SW480 (cell line): ENCODE results near the gene SOX4.
"Not testable (repeated sequence)": the region's sequence is repeated elsewhere in the genome, so short reads cannot be mapped to it uniquely, and the experiment has no call there.

Experiments used
- DNase-seq: peaks from one replicate; pipeline ENCODE4 v3.0.0-alpha.2; 2016; ENCODE audit warnings: low spot score

SOX4 gene

DNA sequence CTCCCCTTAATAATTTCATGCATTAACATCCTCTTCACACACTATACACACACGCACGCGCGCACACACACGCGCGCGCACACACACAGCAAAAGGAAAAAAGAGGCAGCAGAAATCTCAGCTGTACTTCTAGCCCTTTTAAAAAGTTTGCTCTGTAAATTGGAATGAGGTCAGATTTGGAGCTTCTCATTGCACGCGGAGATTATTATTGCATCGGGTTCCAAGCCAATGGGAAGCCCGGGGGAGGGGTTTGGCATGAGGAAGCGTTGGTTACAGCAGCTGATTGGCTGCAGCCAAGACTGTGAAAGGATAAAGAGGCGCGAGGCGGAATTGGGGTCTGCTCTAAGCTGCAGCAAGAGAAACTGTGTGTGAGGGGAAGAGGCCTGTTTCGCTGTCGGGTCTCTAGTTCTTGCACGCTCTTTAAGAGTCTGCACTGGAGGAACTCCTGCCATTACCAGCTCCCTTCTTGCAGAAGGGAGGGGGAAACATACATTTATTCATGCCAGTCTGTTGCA is at the start of gene SOX4:
Gene SOX4, plus strand, starts transcription at position 340 of the 515 bp plus-strand sequence. CDS start 784 bp downstream, outside the sequence.
- peak; percentile 95 for DNase-seq

DNA sequence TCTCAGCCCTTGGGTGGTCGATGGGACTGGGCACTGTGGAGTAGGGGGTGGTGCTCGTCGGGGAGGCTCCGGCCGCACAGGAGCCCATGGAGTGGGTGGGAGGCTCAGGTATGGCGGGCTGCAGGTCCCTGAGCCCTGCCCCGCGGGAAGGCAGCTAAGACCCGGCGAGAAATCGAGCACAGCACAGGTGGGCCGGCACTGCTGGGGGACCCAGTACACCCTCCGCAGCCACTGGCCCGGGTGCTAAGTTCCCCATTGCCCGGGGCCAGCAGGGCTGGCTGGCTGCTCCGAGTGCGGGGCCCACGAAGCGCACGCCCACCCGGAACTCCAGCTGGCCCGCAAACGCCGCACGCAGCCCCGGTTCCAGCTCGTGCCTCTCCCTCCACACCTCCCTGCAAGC is 41.3 kb upstream of the SOX4 start:
- not testable (repeated sequence) for DNase-seq

- no peak for DNase-seq
These were observed 39.3 kb upstream of the SOX4 start for GRCh38 chr6:21554286-21554685.

- no peak for DNase-seq
These were observed 38.4 kb upstream of the SOX4 start for GRCh38 chr6:21555197-21555596.

DNA sequence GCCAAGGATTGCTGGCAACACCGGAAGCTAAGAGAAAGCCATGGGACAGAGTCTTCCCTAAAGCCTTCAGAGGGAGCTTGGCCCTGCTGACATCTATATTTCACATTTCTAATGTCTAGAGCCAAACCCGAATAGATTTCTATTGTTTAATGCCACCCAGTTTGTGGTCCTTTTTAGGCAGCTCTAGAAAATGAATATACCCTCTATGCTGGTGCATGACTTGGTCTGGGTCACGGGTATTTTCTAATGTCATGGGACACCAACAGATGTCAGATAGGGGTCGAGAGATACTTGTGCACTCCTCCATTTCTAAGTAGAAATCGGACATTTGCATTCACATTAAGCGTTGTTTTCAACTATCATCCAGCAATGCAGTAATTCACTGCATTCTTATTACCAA is 37.0 kb upstream of the SOX4 start:
- no peak for DNase-seq

DNA sequence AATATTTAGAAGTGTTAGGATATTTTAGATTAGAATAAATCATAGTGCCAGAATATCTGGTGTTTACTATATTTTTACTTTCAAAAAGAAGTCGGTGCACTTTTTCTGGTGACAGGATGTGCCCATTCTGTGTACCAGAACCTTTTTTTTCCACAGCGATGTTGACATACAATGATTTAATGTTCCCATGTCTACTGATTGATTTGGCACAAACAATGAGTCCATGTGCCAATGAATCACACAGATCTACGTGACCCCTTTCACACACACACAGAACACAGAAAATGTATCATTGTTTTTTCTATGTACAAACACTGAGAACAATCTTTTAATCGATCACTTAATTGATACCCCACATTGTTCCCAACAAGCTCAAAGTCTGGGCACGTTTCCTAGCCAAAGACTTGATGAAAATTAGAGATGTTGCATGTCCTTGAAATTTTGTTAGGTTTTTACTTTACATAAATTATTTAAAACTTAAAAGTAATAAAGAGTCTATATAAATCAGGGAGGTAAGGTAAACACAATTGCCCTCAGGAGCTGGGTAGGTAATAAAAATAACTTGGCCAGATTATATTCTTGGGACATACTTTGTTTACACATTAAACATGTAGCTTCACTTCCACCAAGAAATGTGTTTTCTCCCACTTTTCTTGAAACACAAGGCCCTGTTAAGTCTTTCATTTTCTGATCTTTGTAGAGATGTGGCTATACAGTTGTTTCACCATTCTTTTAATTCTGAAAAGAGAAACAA is 36.4 kb upstream of the SOX4 start:
- no peak for DNase-seq

DNA sequence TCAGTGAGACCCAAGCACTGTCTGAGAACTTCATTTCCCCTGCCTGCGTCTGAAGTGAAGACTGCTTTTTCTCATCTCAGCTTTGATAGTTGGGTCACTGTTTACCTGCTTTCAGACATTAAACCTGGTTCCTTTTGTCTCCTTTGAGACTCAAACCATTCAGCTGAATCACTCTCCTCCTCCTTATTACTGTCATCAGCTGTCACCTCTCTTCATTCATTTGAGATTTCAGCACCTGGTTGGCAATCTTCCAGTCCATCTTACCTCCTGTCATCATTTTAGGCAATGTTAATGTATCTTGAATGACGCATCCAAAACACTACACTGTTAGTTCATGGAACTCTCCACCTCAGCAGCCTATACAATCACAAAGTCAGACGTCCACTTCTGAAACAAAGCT is 34.3 kb upstream of the SOX4 start:
- DNase-seq, result no peak

- DNase-seq, result no peak
These were observed 33.3 kb upstream of the SOX4 start for GRCh38 chr6:21560249-21560648.

GRCh38 chr6:21565431-21565830 is 28.1 kb upstream of the SOX4 start:
- no peak for DNase-seq

DNA sequence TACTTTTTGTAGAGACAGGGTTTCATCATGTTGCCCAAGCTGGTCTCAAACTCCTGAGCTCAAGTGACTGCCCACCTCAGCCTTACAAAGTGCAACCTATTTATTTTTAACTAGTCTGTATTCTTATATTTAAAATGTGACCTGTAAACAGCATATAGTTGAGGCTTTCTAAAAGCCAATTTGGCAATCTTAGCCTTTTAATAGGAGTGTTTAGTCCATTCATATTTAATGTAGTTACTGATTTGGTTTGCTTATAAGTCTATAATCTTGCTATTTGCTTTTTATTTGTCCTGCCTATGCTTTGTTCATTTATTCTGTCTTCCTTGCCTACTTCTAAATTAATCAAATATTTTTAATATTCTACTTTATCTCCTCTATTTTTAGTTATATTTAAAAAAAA is 15.0 kb upstream of the SOX4 start:
- no peak for DNase-seq

GRCh38 chr6:21582651-21583050 is 10.9 kb upstream of the SOX4 start:
- DNase-seq, result no peak

GRCh38 chr6:21586300-21586699 is 7.3 kb upstream of the SOX4 start:
- DNase-seq, result no peak

GRCh38 chr6:21586740-21587178 is 6.8 kb upstream of the SOX4 start:
- no peak for DNase-seq

- DNase-seq, result peak; percentile 82
These were observed 6.2 kb upstream of the SOX4 start for GRCh38 chr6:21587179-21587960.

- peak; percentile 62 for DNase-seq
These were observed 5.5 kb upstream of the SOX4 start for GRCh38 chr6:21587961-21588480.

GRCh38 chr6:21588481-21589351 is 4.8 kb upstream of the SOX4 start:
- DNase-seq, result peak; percentile 62

DNA sequence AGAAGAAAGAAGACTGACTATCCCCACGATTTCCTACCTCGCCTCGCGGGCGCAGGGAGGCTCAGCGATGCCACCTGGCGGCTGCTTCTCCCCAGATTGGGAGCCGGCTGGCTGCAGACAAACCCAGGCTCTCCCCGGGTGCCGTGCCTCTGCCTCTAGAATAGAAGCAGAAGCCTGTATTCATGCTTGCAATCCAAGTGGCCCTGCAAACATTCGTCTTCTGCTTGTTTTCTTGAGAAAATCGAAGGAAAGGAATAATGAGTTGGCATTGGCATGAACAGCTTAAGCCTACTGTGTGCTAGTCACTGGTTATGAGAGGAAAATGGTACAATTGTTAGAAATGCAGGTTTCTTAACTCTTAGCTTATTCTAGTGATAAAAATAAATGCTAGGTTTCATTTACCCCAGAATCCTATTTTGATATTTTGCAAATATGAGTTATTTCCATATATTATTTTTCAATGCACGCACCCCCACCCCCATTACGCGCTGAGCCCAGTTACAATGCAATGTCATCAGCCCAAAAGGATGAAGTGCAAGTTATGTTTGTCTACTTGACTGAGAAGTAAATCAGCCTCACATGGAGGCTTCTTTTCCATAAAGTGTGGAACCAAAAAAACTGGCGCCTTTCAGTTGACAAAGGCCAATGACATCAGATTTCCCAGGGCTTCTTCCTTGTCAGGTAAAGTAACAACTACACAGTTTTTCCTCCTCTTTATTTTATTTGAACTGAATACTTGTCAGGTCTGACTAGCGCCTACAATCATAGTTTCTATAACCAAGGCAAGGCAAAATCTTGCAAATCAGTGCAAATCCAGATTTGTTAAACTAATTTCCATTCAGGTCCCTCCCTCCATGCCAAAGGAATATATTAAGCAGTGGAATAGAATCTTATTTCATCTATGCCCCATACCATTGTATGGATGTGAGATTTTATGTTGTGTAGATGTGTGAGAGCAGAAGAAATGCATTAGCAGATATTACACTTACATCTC is 3.9 kb upstream of the SOX4 start:
- DNase-seq, result peak; percentile 73

DNA sequence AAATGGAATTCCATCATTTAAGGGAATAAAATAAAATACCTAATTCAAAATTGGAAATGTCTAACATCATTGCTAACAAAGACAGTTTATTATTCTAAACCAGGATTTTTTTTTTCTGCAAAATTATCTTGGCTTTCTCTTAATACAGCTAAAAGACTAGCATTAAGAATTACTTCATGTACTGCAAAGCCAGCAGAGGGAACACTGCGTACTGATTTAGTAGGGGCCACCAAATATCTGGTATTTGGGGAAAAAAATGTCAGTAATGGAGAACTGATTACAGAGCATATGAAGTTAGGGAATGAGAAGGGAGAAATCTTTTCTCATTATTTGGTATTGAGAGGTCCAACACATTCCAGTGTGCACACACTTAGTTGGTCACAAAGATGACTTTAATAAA is 3.2 kb upstream of the SOX4 start:
- DNase-seq, result no peak

GRCh38 chr6:21591446-21591845 is 2.1 kb upstream of the SOX4 start:
- DNase-seq, result no peak

DNA sequence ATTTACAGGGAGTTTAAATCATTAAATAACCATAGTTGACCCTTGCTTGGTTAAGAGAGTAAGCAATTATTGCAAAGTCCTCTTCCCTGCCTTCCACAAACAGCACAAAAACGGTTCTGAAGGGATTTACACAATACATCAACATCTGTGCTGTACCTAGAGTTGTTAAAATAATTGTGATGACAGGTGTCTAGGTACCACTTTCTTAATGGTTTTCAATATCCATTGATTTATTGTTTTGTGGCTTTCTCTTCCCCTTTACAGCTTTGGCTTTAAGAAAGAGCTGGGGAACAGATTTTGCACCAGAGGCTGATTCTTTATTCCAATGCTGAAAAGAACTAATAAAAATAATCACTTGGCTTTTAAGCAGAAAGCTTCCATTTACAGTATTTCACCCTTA is 598 bp upstream of the SOX4 start:
- DNase-seq, result no peak
